LNCaP clone FGC (cell line): ENCODE data around the gene RSBN1L.
A peak's percentile ranks its signal among the peaks of the same experiment; 100 is the strongest.

Source experiments
- DNase-seq: peaks from one replicate; pipeline ENCODE4 v3.0.0-alpha.2; 2011; ENCODE audit warnings: low read depth
- H3K4me3 ChIP-seq: 2 replicates; pipeline ENCODE4 v1.5.1; 2011; ENCODE audit warnings: mild to moderate bottlenecking, low read depth, low read length, control low read depth
- CTCF ChIP-seq: IDR thresholded peaks from 2 replicates; pipeline ENCODE4 v1.5.1; 2012; ENCODE audit warnings: mild to moderate bottlenecking; ENCODE audit not compliant: control insufficient read depth, insufficient read depth; ENCODE audit errors: extremely low read depth

The RSBN1L gene

GRCh38 chr7:77655836-77656455, 40.3 kb upstream of the RSBN1L start:
- TF ChIP-seq CTCF: no peak
- H3K4me3 ChIP-seq: no peak overlapping the region
- DNase-seq: peak; percentile 44

- peak; percentile 60 for TF ChIP-seq CTCF
- peak; percentile 71 for DNase-seq
- H3K4me3 ChIP-seq: no peak overlapping the region
These were observed 38.6 kb upstream of the RSBN1L start for GRCh38 chr7:77657427-77658224.

GRCh38 chr7:77658928-77659327, 37.3 kb upstream of the RSBN1L start:
- TF ChIP-seq CTCF: no peak
- no peak overlapping the region for H3K4me3 ChIP-seq
- DNase-seq: no peak

DNA sequence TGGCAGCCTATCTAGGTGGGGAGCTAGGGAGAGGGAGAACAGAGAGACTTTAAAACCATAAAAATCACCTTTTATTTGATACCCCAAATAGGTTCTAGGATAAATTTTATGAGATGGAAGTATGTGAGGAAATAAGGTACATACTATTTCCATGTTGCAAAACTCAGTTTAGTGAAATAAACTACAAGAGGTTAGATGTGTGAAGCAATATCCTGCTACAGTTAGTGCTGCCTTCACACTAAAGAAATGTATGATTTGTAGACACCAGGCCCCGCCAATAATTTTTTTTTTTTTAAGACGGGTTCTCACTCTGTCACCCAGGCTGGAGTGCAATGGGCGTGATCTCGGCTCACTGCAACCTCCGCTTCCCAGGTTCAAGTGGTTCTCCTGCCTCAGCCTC, 34.4 kb upstream of the RSBN1L start:
- TF ChIP-seq CTCF: no peak
- H3K4me3 ChIP-seq: no peak overlapping the region
- no peak for DNase-seq

- no peak overlapping the region for H3K4me3 ChIP-seq
- TF ChIP-seq CTCF: no peak
- DNase-seq: no peak
These were observed 33.4 kb upstream of the RSBN1L start for GRCh38 chr7:77662869-77663268.

DNA sequence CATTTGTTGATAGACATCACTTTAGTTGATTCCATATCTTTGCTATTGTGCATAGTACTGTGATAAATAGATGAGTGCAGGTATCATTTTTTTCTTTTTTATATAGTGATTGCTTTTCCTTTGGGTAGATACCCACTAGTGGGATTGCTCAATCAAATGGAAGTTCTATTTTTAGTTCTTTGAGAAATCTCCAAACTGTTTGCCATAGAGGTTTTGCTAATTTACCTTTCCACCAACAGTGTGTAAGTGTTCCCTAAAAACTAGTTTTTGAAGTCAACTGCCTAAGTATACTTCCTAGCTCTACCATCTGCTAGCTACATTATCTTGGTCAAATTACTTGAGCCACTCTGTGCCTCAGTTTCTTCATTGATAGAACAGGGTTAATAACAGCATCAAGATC, 31.5 kb upstream of the RSBN1L start:
- DNase-seq: no peak
- H3K4me3 ChIP-seq: no peak overlapping the region
- no peak for TF ChIP-seq CTCF
